H1 (cell line): ENCODE measurements around the gene HCST. TPM values are rescaled to one million over a fixed set of nuclear protein-coding genes. Genes with fewer than 3 reads are reported as not detected.

Experiments used
- CTCF ChIA-PET: fragments of 300-600 bp; sonication (Branson Sonifier 250); formaldehyde crosslinking; loops from one replicate; lab custom pipeline; 2021; ENCODE audit not compliant: partially characterized antibody; lab: Charles Lee
- POLR2A ChIA-PET: fragments of 300-600 bp; sonication (Branson Sonifier 250); formaldehyde crosslinking; loops from one replicate; lab custom pipeline; 2021; ENCODE audit warnings: inconsistent platforms; ENCODE audit not compliant: partially characterized antibody; lab: Charles Lee
- DNase-seq, 2 experiments: peaks; one replicate each; pipeline versions ENCODE4 v3.0.0 to v3.0.0-alpha.2; 2010 to 2022; ENCODE audit warnings: low spot score in 2 of 2, low read depth in 1 of 2, mixed read lengths in 1 of 2
- FAIRE-seq: peaks from 2 replicates; lab custom pipeline; 2011; peaks lifted over from hg19 to GRCh38; lab: Jason Lieb, UNC
- H2AFZ ChIP-seq: 2 replicates; pipeline ENCODE4 v1.8.1; 2012; ENCODE audit warnings: low read length, inconsistent platforms
- H2AK5ac ChIP-seq: 2 replicates; pipeline ENCODE4 v1.6.1; 2013; ENCODE audit warnings: low read depth, low read length
- H2BK120ac ChIP-seq: replicated peaks from 2 replicates; pipeline ENCODE3; 2013; ENCODE audit warnings: low read depth, low read length, inconsistent platforms
- H2BK12ac ChIP-seq: 2 replicates; pipeline ENCODE4 v1.6.1; 2013; ENCODE audit warnings: low read depth, low read length
- H2BK15ac ChIP-seq: 2 replicates; pipeline ENCODE4 v1.6.1; 2013; ENCODE audit warnings: low read length
- H2BK20ac ChIP-seq: 2 replicates; pipeline ENCODE4 v1.6.1; 2013; ENCODE audit warnings: low read length
- H2BK5ac ChIP-seq: 2 replicates; pipeline ENCODE4 v1.6.1; 2013; ENCODE audit warnings: low read depth, low read length
- H3K14ac ChIP-seq: 2 replicates; pipeline ENCODE4 v1.6.1; 2013; ENCODE audit warnings: inconsistent platforms; ENCODE audit not compliant: insufficient read length
- H3K18ac ChIP-seq: 2 replicates; pipeline ENCODE4 v1.6.1; 2013; ENCODE audit warnings: low read length; ENCODE audit errors: extremely low read depth
- H3K23ac ChIP-seq: 2 replicates; pipeline ENCODE4 v1.6.1; 2013; ENCODE audit warnings: inconsistent platforms; ENCODE audit not compliant: insufficient read length
- H3K23me2 ChIP-seq: 2 replicates; pipeline ENCODE4 v1.6.1; 2013; ENCODE audit warnings: low read depth, low read length
- H3K27ac ChIP-seq: 2 replicates; pipeline ENCODE4 v1.6.1; 2011; ENCODE audit warnings: low read depth, low read length, inconsistent platforms
- H3K27me3 ChIP-seq, 4 experiments: replicated peaks in 1 of 4; 1 replicate in 1 of 4; 2 replicates in 3 of 4; pipeline versions ENCODE4 v1.6.1 to v1.8.1; 2011 to 2013; ENCODE audit warnings: low read length in 3 of 4, mild to moderate bottlenecking in 3 of 4, inconsistent platforms in 2 of 4, mixed read lengths in 2 of 4, moderate library complexity in 1 of 4; ENCODE audit not compliant: control insufficient read depth in 3 of 4, insufficient read depth in 3 of 4; ENCODE audit errors: extremely low read depth in 1 of 4
- H3K36me3 ChIP-seq, 4 experiments: 2 replicates each; pipeline versions ENCODE4 v1.6.1 to v1.8.1; 2011 to 2013; ENCODE audit warnings: mild to moderate bottlenecking in 4 of 4, low read length in 3 of 4, moderate library complexity in 2 of 4, control low read depth in 1 of 4, inconsistent platforms in 1 of 4; ENCODE audit not compliant: insufficient read depth in 4 of 4, control insufficient read depth in 2 of 4
- H3K4ac ChIP-seq: replicated peaks from 2 replicates; pipeline ENCODE3; 2013; ENCODE audit warnings: low read length, low read depth, mixed read lengths, inconsistent platforms; ENCODE audit not compliant: insufficient read length
- H3K4me1 ChIP-seq, 4 experiments: replicated peaks in 1 of 4; 1 replicate in 1 of 4; 2 replicates in 3 of 4; pipeline versions ENCODE4 v1.6.1 to v1.8.1; 2011 to 2013; ENCODE audit warnings: low read length in 3 of 4, inconsistent platforms in 2 of 4, mixed read lengths in 1 of 4; ENCODE audit not compliant: insufficient read depth in 4 of 4, control insufficient read depth in 3 of 4
- H3K4me2 ChIP-seq, 2 experiments: 2 replicates each; pipeline versions ENCODE4 v1.6.1 to v1.8.1; 2011 to 2013; ENCODE audit warnings: low read depth in 2 of 2, low read length in 2 of 2, control low read depth in 1 of 2, inconsistent platforms in 1 of 2, mild to moderate bottlenecking in 1 of 2; ENCODE audit not compliant: insufficient read depth in 1 of 2
- H3K4me3 ChIP-seq, 4 experiments: fragments of 200-600, 300-600 bp in 1 of 4; sonication (generic), shearing (Covaris generic), sonication (Bioruptor Twin) in 1 of 4; 2 replicates each; pipeline versions ENCODE4 v1.5.1 to v1.8.1; 2011 to 2016; ENCODE audit warnings: low read length in 4 of 4, low read depth in 3 of 4, control low read depth in 2 of 4, inconsistent platforms in 2 of 4, mild to moderate bottlenecking in 2 of 4, mixed read lengths in 1 of 4, moderate library complexity in 1 of 4; ENCODE audit not compliant: insufficient read depth in 2 of 4; ENCODE audit errors: extremely low read depth in 1 of 4
- H3K56ac ChIP-seq: replicated peaks from 2 replicates; pipeline ENCODE3; 2013; ENCODE audit warnings: low read depth, mild to moderate bottlenecking, mixed read lengths, low read length, inconsistent platforms; ENCODE audit not compliant: insufficient read length
- H3K79me1 ChIP-seq: 2 replicates; pipeline ENCODE4 v1.6.1; 2013; ENCODE audit warnings: low read depth, low read length, control low read depth
- H3K79me2 ChIP-seq, 2 experiments: 2 replicates each; pipeline versions ENCODE4 v1.6.1 to v1.8.1; 2012 to 2013; ENCODE audit warnings: low read length in 2 of 2, mild to moderate bottlenecking in 2 of 2, inconsistent platforms in 1 of 2; ENCODE audit not compliant: insufficient read depth in 2 of 2, control insufficient read depth in 1 of 2
- H3K9ac ChIP-seq, 4 experiments: replicated peaks in 1 of 4; 1 replicate in 1 of 4; 2 replicates in 3 of 4; pipeline versions ENCODE4 v1.6.1 to v1.8.1; 2011 to 2013; ENCODE audit warnings: low read depth in 3 of 4, low read length in 3 of 4, control low read depth in 2 of 4, mild to moderate bottlenecking in 2 of 4, moderate library complexity in 2 of 4, inconsistent platforms in 1 of 4; ENCODE audit errors: extremely low read depth in 1 of 4
- H3K9me3 ChIP-seq, 2 experiments: 2 replicates each; pipeline versions ENCODE4 v1.6.1 to v1.8.1; 2012 to 2013; ENCODE audit warnings: mild to moderate bottlenecking in 2 of 2, moderate library complexity in 2 of 2, control low read depth in 1 of 2, inconsistent platforms in 1 of 2, low read depth in 1 of 2, low read length in 1 of 2, mixed read lengths in 1 of 2; ENCODE audit not compliant: insufficient read depth in 2 of 2
- H4K20me1 ChIP-seq, 2 experiments: replicated peaks in 1 of 2; 2 replicates each; pipeline versions ENCODE3 to v1.8.1; 2011 to 2013; ENCODE audit warnings: inconsistent platforms in 2 of 2, low read length in 2 of 2, mild to moderate bottlenecking in 1 of 2; ENCODE audit not compliant: insufficient read depth in 2 of 2, control insufficient read depth in 1 of 2
- H4K5ac ChIP-seq: 2 replicates; pipeline ENCODE4 v1.6.1; 2013; ENCODE audit warnings: low read length, low read depth, mixed read lengths, inconsistent platforms; ENCODE audit not compliant: insufficient read length
- H4K8ac ChIP-seq: 2 replicates; pipeline ENCODE4 v1.8.0; 2013; ENCODE audit warnings: mild to moderate bottlenecking, moderate library complexity, low read length, inconsistent platforms; ENCODE audit not compliant: insufficient read depth; ENCODE audit errors: extremely low read depth
- H4K91ac ChIP-seq: replicated peaks from 2 replicates; pipeline ENCODE3; 2013; ENCODE audit warnings: low read length, mixed read lengths, inconsistent platforms; ENCODE audit not compliant: insufficient read length
- CBX8 ChIP-seq: fragments of 300-800, 300-1000 bp; sonication (generic); IDR thresholded peaks from 2 replicates; pipeline ENCODE4 v1.7.1; 2016; ENCODE audit warnings: low read depth, low read length, borderline replicate concordance
- CTCF ChIP-seq, 3 experiments: IDR thresholded peaks; 1 replicate in 2 of 3; 2 replicates in 1 of 3; pipeline versions ENCODE4 v1.5.1 to v1.6.1; 2011; ENCODE audit warnings: low read length in 3 of 3, mild to moderate bottlenecking in 3 of 3, inconsistent platforms in 2 of 3, low read depth in 1 of 3, moderate library complexity in 1 of 3; ENCODE audit not compliant: insufficient read depth in 1 of 3; ENCODE audit errors: control extremely low read depth in 1 of 3
- KDM4A ChIP-seq: IDR thresholded peaks from one replicate; pipeline ENCODE4 v1.7.1; 2012; ENCODE audit warnings: low read depth, mild to moderate bottlenecking, moderate library complexity, low read length, inconsistent platforms; ENCODE audit not compliant: severe bottlenecking
- RBBP5 ChIP-seq: IDR thresholded peaks from 2 replicates; pipeline ENCODE4 v1.7.1; 2012; ENCODE audit warnings: low read depth, mild to moderate bottlenecking, inconsistent platforms, low read length, moderate library complexity, borderline replicate concordance
- RNF2 ChIP-seq: fragments of 200-900, 300-1000 bp; sonication (generic); IDR thresholded peaks from 2 replicates; pipeline ENCODE4 v1.7.1; 2016; ENCODE audit warnings: borderline replicate concordance, low read depth, mild to moderate bottlenecking, antibody characterized with exemption, low read length; ENCODE audit not compliant: poor library complexity, severe bottlenecking; ENCODE audit errors: missing control alignments
- SIX5 ChIP-seq: IDR thresholded peaks from 2 replicates; pipeline ENCODE4 v1.6.1; 2011; ENCODE audit warnings: mild to moderate bottlenecking, low read depth, low read length
- SP1 ChIP-seq: IDR thresholded peaks from 2 replicates; pipeline ENCODE4 v1.6.1; 2011; ENCODE audit warnings: low read depth, low read length
- SP2 ChIP-seq: IDR thresholded peaks from 2 replicates; pipeline ENCODE4 v1.6.1; 2012; ENCODE audit warnings: mild to moderate bottlenecking, low read length, inconsistent platforms
- WGBS, 2 experiments: shearing (Covaris generic) in 1 of 2; methylation state at CpG; one replicate each; pipeline versions ENCODE4 v1.1.6 to v1.1.7; 2013 to 2015; ENCODE audit warnings: low lambda C conversion rate in 2 of 2, mixed read lengths in 2 of 2, inconsistent platforms in 1 of 2, low coverage in 1 of 2, missing lambda C conversion rate in 1 of 2; ENCODE audit not compliant: insufficient replicate concordance in 2 of 2, insufficient coverage in 1 of 2, insufficient read length in 1 of 2; ENCODE audit errors: extremely low coverage in 1 of 2, missing lambda C conversion rate in 1 of 2; 5-methylcytosine and 5-hydroxymethylcytosine counted together
- polyA plus RNA-seq, 7 experiments: library from polyadenylated mRNA; depleted of rRNA in 3 of 7; stranded (reverse) in 5 of 7; unstranded in 2 of 7; fragments of >200 nt in 5 of 7; fragments of 200-250 nt in 2 of 7; gene quantifications; 1 replicate in 5 of 7; 2 replicates in 1 of 7; 4 replicates in 1 of 7; pipeline versions ENCODE4 v1.2.1 to v1.2.3, GENCODE V29; 2011 to 2013; ENCODE audit warnings: missing spikeins in 2 of 7, mixed read lengths in 2 of 7
- total RNA-seq: library from RNA; stranded (reverse); fragmentation: NEBNext Ultra II Directional; extraction: Animal tissue kit (Norgen Biotek cat#: 25700); gene quantifications from 2 replicates; pipeline ENCODE4 v1.2.1, GENCODE V29; 2021

Gene HCST
- total and polyA plus RNA-seq, 2 of the 8 experiments (the other 6 are each of a cell fraction or from before 2014, with no cell fraction given) = 2.8 TPM; not detected in 1

DNA sequence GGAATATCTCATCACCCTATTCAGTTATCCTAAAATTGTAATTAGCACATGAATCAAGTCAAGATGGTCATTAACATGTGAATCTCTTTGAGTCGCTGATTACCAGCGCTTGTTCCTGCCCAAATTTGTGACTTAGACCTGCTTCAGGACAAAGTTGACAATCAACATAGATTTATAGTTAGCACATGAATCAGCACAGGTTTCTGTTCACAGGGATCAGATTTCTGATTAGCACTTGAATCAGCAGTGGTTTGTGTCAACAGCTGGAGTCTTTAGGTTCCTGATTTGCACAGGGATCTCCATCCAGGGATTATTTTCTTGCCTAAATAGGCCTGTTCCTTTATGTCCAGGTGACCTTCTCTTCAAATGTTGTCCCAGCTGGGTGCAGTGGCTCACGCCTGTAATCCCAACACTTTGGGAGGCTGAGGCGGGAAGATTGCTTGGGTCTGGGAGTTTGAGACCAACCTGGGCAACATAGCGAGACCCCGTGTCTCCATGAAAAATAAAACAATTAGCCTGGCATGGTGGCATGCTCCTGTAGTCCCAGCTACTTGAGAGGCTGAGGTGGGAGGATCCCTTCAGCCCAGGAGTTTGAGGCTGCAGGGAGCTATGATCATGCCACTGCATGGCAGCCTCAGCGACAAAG is 30.1 kb downstream of the HCST start:
- peak overlapping the region; percentile 87; the same call in 1 of the 2 replicates for H2BK5ac ChIP-seq
- no peak overlapping the region for H3K14ac ChIP-seq
- no peak overlapping the region for H4K91ac ChIP-seq
- H3K79me2 ChIP-seq = peaks cover 0 to 3% of the 10 kb centered on the region in 2 experiments; a peak in 1 of 4 replicates
- H3K9me3 ChIP-seq = no peaks in the 10 kb centered on the region
- no peak overlapping the region; the same call in 1 of the 2 replicates for H2BK15ac ChIP-seq
- ChIA-PET POLR2A (interaction anchor here (0.7 to 2.5 kb wide), 4 partner anchors 29 to 62 kb away, joined by 3 to 6 read pairs (median 4); no protein-coding TSS in a partner anchor), CTCF (interaction anchor here (0.5 to 3.3 kb wide), 11 partner anchors 11 to 328 kb away, joined by 3 to 13 read pairs (median 4); partner anchors contain the start of gene KIRREL2)
- H4K8ac ChIP-seq = no peak overlapping the region
- FAIRE-seq (no peak), DNase-seq (no peak)
- H3K4me2 ChIP-seq = peak overlapping the region; percentile 5 to 63
- H3K4me3 ChIP-seq = peak overlapping the region in 1 of 4 experiments; percentile 43; a peak in 2 of 8 replicates
- H3K18ac ChIP-seq = no peak overlapping the region; the same call in none of the 2 replicates
- no peaks in the 10 kb centered on the region for H3K27me3 ChIP-seq
- no peaks in the 10 kb centered on the region for H4K20me1 ChIP-seq
- no peak overlapping the region for H2BK20ac ChIP-seq
- H2AK5ac ChIP-seq = no peak overlapping the region
- H3K27ac ChIP-seq = peak overlapping the region; percentile 3; the same call in 1 of the 2 replicates
- H3K79me1 ChIP-seq = no peaks in the 10 kb centered on the region
- H3K36me3 ChIP-seq = no peaks in the 10 kb centered on the region
- H3K23ac ChIP-seq = no peak overlapping the region
- H2BK120ac ChIP-seq = peak overlapping the region; percentile 33
- WGBS, 2 experiments = 42% methylated on average over 6 of the region's 7 CpGs; no CpG with 5 or more reads in 1 of the 2 experiments
- no peak overlapping the region; the same call in 1 of the 2 replicates for H2AFZ ChIP-seq
- H3K4ac ChIP-seq = no peak overlapping the region
- no peak overlapping the region for H4K5ac ChIP-seq
- peaks cover 0 to 18% (median 3%) of the 10 kb centered on the region in 4 experiments; a peak in 4 of 7 replicates for H3K4me1 ChIP-seq
- H3K9ac ChIP-seq = no peak overlapping the region
- H2BK12ac ChIP-seq = 0 out of 2 replicates have a peak overlapping the region, but pooled peaks have one; percentile 10
- TF ChIP-seq RNF2 (no peak), SP1 (0 out of 2 replicates have a peak, but pooled peaks have one; percentile 31), SIX5 (no peak), CTCF (IDR thresholded peaks at IDR 0.05; ENCODE audit: control extremely low read depth in 1 of 3, insufficient read depth in 1 of 3, low read depth in 1 of 3, low read length in 3 of 3) (no peak), KDM4A (no peak), SP2 (no peak), RBBP5 (no peak), CBX8 (no peak)
- no peak overlapping the region for H3K56ac ChIP-seq
- H3K23me2 ChIP-seq = peaks cover 5% of the 10 kb centered on the region; the same call in 1 of the 2 replicates
